ENCODE data around the gene ARHGAP26. TPM values are rescaled to one million over a fixed set of nuclear protein-coding genes. Genes with fewer than 3 reads are reported as not detected.
"Not testable (repeated sequence)": the region's sequence is repeated elsewhere in the genome, so short reads cannot be mapped to it uniquely, and the experiment has no call there.

ARHGAP26 gene
- total RNA-seq, 2 experiments from 2014 or later, result 10.2 to 11.0 TPM

GRCh38 chr5:143114481-143114880, 344.3 kb downstream of the ARHGAP26 start:
- peaks cover 24% of the 10 kb centered on the region for H3K4me1 Mint-ChIP-seq
- no peak overlapping the region for H3K4me3 Mint-ChIP-seq
- no peak for DNase-seq
- H3K36me3 Mint-ChIP-seq, result peaks cover 5% of the 10 kb centered on the region
- H3K27me3 Mint-ChIP-seq, result no peaks in the 10 kb centered on the region
- no peak overlapping the region for H3K27ac Mint-ChIP-seq
- H3K9me3 Mint-ChIP-seq, result no peaks in the 10 kb centered on the region

GRCh38 chr5:143115381-143115780, 345.2 kb downstream of the ARHGAP26 start:
- Mint-ChIP-seq H3K9me3 (no peaks in the 10 kb centered on the region), H3K27me3 (no peaks in the 10 kb centered on the region), H3K4me3 (no peak overlapping the region), H3K27ac (no peak overlapping the region), H3K36me3 (peaks cover 5% of the 10 kb centered on the region), H3K4me1 (peaks cover 23% of the 10 kb centered on the region)
- DNase-seq, result no peak

- no peaks in the 10 kb centered on the region for H3K27me3 Mint-ChIP-seq
- no peak for DNase-seq
- H3K36me3 Mint-ChIP-seq, result peaks cover 16% of the 10 kb centered on the region
- H3K27ac Mint-ChIP-seq, result no peak overlapping the region
- H3K4me3 Mint-ChIP-seq, result no peak overlapping the region
- H3K4me1 Mint-ChIP-seq, result peaks cover 31% of the 10 kb centered on the region
- no peaks in the 10 kb centered on the region for H3K9me3 Mint-ChIP-seq
These were observed 346.6 kb downstream of the ARHGAP26 start for GRCh38 chr5:143116814-143117213.

- Mint-ChIP-seq H3K27me3 (no peaks in the 10 kb centered on the region), H3K36me3 (peaks cover 22% of the 10 kb centered on the region), H3K9me3 (no peaks in the 10 kb centered on the region), H3K4me3 (no peak overlapping the region), H3K27ac (no peak overlapping the region), H3K4me1 (peaks cover 31% of the 10 kb centered on the region)
- no peak for DNase-seq
These were observed 347.6 kb downstream of the ARHGAP26 start for GRCh38 chr5:143117821-143118220.

- peaks cover 31% of the 10 kb centered on the region for H3K4me1 Mint-ChIP-seq
- no peak overlapping the region for H3K4me3 Mint-ChIP-seq
- no peaks in the 10 kb centered on the region for H3K9me3 Mint-ChIP-seq
- peaks cover 25% of the 10 kb centered on the region for H3K36me3 Mint-ChIP-seq
- H3K27me3 Mint-ChIP-seq, result no peaks in the 10 kb centered on the region
- DNase-seq, result no peak
- no peak overlapping the region for H3K27ac Mint-ChIP-seq
These were observed 348.0 kb downstream of the ARHGAP26 start for GRCh38 chr5:143118222-143118621.

GRCh38 chr5:143118818-143119217, 348.6 kb downstream of the ARHGAP26 start:
- Mint-ChIP-seq H3K36me3 (peaks cover 23% of the 10 kb centered on the region), H3K27ac (peak overlapping the region; percentile 59), H3K4me1 (peaks cover 29% of the 10 kb centered on the region)
- not testable (repeated sequence) for H3K27me3 Mint-ChIP-seq, H3K9me3 Mint-ChIP-seq, H3K4me3 Mint-ChIP-seq, DNase-seq

- H3K4me3 Mint-ChIP-seq, result no peak overlapping the region
- peak overlapping the region; percentile 59 for H3K27ac Mint-ChIP-seq
- H3K9me3 Mint-ChIP-seq, result no peaks in the 10 kb centered on the region
These were observed 349.2 kb downstream of the ARHGAP26 start for GRCh38 chr5:143119291-143119769.

GRCh38 chr5:143119881-143120341, 349.7 kb downstream of the ARHGAP26 start:
- Mint-ChIP-seq H3K27me3 (no peaks in the 10 kb centered on the region), H3K4me3 (no peak overlapping the region), H3K9me3 (no peaks in the 10 kb centered on the region), H3K27ac (no peak overlapping the region), H3K36me3 (peaks cover 25% of the 10 kb centered on the region), H3K4me1 (peaks cover 25% of the 10 kb centered on the region)
- DNase-seq, result no peak

More at GRCh38 chr5:143119291-143119769, 349.2 kb downstream of the ARHGAP26 start:
- H3K27me3 Mint-ChIP-seq, result no peaks in the 10 kb centered on the region
- no peak for DNase-seq
- peaks cover 29% of the 10 kb centered on the region for H3K4me1 Mint-ChIP-seq
- peaks cover 22% of the 10 kb centered on the region for H3K36me3 Mint-ChIP-seq

GRCh38 chr5:143120460-143121134, 350.4 kb downstream of the ARHGAP26 start:
- Mint-ChIP-seq H3K4me1 (peaks cover 29% of the 10 kb centered on the region), H3K27me3 (no peaks in the 10 kb centered on the region), H3K36me3 (peaks cover 25% of the 10 kb centered on the region), H3K4me3 (no peak overlapping the region), H3K9me3 (no peaks in the 10 kb centered on the region), H3K27ac (no peak overlapping the region)
- no peak for DNase-seq

- no peak for DNase-seq
- Mint-ChIP-seq H3K9me3 (no peaks in the 10 kb centered on the region), H3K4me1 (peaks cover 29% of the 10 kb centered on the region), H3K36me3 (peaks cover 25% of the 10 kb centered on the region), H3K27me3 (no peaks in the 10 kb centered on the region), H3K27ac (no peak overlapping the region), H3K4me3 (no peak overlapping the region)
These were observed 350.9 kb downstream of the ARHGAP26 start for GRCh38 chr5:143121135-143121475.

GRCh38 chr5:143124593-143124992, 354.4 kb downstream of the ARHGAP26 start:
- Mint-ChIP-seq H3K4me3 (no peak overlapping the region), H3K27ac (no peak overlapping the region), H3K27me3 (no peaks in the 10 kb centered on the region), H3K36me3 (peaks cover 25% of the 10 kb centered on the region), H3K9me3 (no peaks in the 10 kb centered on the region), H3K4me1 (peaks cover 14% of the 10 kb centered on the region)
- no peak for DNase-seq

GRCh38 chr5:143126174-143127019, 356.2 kb downstream of the ARHGAP26 start:
- Mint-ChIP-seq H3K4me1 (peaks cover 4% of the 10 kb centered on the region), H3K9me3 (no peaks in the 10 kb centered on the region), H3K36me3 (peaks cover 16% of the 10 kb centered on the region), H3K27ac (no peak overlapping the region), H3K4me3 (no peak overlapping the region), H3K27me3 (no peaks in the 10 kb centered on the region)
- no peak for DNase-seq

GRCh38 chr5:143128412-143129071, 358.4 kb downstream of the ARHGAP26 start:
- Mint-ChIP-seq H3K4me3 (no peak overlapping the region), H3K27me3 (no peaks in the 10 kb centered on the region), H3K9me3 (no peaks in the 10 kb centered on the region), H3K27ac (no peak overlapping the region), H3K4me1 (peaks cover 4% of the 10 kb centered on the region), H3K36me3 (peaks cover 3% of the 10 kb centered on the region)
- DNase-seq, result no peak

GRCh38 chr5:143129203-143129602, 359.0 kb downstream of the ARHGAP26 start:
- peaks cover 4% of the 10 kb centered on the region for H3K4me1 Mint-ChIP-seq
- H3K4me3 Mint-ChIP-seq, result no peak overlapping the region
- H3K36me3 Mint-ChIP-seq, result peaks cover 3% of the 10 kb centered on the region
- H3K27ac Mint-ChIP-seq, result no peak overlapping the region
- H3K9me3 Mint-ChIP-seq, result no peaks in the 10 kb centered on the region
- no peak for DNase-seq
- no peaks in the 10 kb centered on the region for H3K27me3 Mint-ChIP-seq
